ENCODE data around the gene ADAMTS2. TPM values are rescaled to one million over a fixed set of nuclear protein-coding genes. Genes with fewer than 3 reads are reported as not detected.

Gene ADAMTS2
- total RNA-seq, 1 donor from 2014 or later, result 23.5 TPM

GRCh38 chr5:179241764-179242370 is 103.4 kb downstream of the ADAMTS2 start:
- peak; percentile 5 for DNase-seq
- peak overlapping the region; percentile 97 for H3K27ac Mint-ChIP-seq (ENCODE audit: unreplicated experiment)
- TF ChIP-seq CTCF (IDR thresholded peaks at IDR 0.05; ENCODE audit: partially characterized antibody, unreplicated experiment), result no peak
- peaks cover 14% of the 10 kb centered on the region for H3K27me3 Mint-ChIP-seq (ENCODE audit: unreplicated experiment)
- H3K36me3 Mint-ChIP-seq (ENCODE audit: unreplicated experiment), result peaks cover 25% of the 10 kb centered on the region
- H3K9me3 Mint-ChIP-seq (ENCODE audit: unreplicated experiment), result peaks cover 21% of the 10 kb centered on the region
- H3K4me1 Mint-ChIP-seq (ENCODE audit: low read depth, unreplicated experiment), result peaks cover 25% of the 10 kb centered on the region
- H3K4me3 Mint-ChIP-seq (ENCODE audit: unreplicated experiment), result no peak overlapping the region

- H3K9me3 Mint-ChIP-seq (ENCODE audit: unreplicated experiment), result peaks cover 21% of the 10 kb centered on the region
- H3K4me1 Mint-ChIP-seq (ENCODE audit: low read depth, unreplicated experiment), result peaks cover 25% of the 10 kb centered on the region
- no peak overlapping the region for H3K4me3 Mint-ChIP-seq (ENCODE audit: unreplicated experiment)
- DNase-seq, result no peak
- no peak overlapping the region for H3K27ac Mint-ChIP-seq (ENCODE audit: unreplicated experiment)
- peaks cover 18% of the 10 kb centered on the region for H3K36me3 Mint-ChIP-seq (ENCODE audit: unreplicated experiment)
- TF ChIP-seq CTCF (IDR thresholded peaks at IDR 0.05; ENCODE audit: partially characterized antibody, unreplicated experiment), result no peak
- H3K27me3 Mint-ChIP-seq (ENCODE audit: unreplicated experiment), result peaks cover 14% of the 10 kb centered on the region
Measured at GRCh38 chr5:179241175-179241574, 104.1 kb downstream of the ADAMTS2 start.

GRCh38 chr5:179240561-179240960 is 104.7 kb downstream of the ADAMTS2 start:
- no peak overlapping the region for H3K27ac Mint-ChIP-seq (ENCODE audit: unreplicated experiment)
- no peak for TF ChIP-seq CTCF (IDR thresholded peaks at IDR 0.05; ENCODE audit: partially characterized antibody, unreplicated experiment)
- peaks cover 14% of the 10 kb centered on the region for H3K27me3 Mint-ChIP-seq (ENCODE audit: unreplicated experiment)
- no peak for DNase-seq
- peaks cover 25% of the 10 kb centered on the region for H3K4me1 Mint-ChIP-seq (ENCODE audit: low read depth, unreplicated experiment)
- no peak overlapping the region for H3K4me3 Mint-ChIP-seq (ENCODE audit: unreplicated experiment)
- peaks cover 21% of the 10 kb centered on the region for H3K9me3 Mint-ChIP-seq (ENCODE audit: unreplicated experiment)
- peaks cover 18% of the 10 kb centered on the region for H3K36me3 Mint-ChIP-seq (ENCODE audit: unreplicated experiment)

GRCh38 chr5:179239256-179240135 is 105.8 kb downstream of the ADAMTS2 start:
- Mint-ChIP-seq H3K4me3 (ENCODE audit: unreplicated experiment) (peak overlapping the region; percentile 18), H3K9me3 (ENCODE audit: unreplicated experiment) (peaks cover 21% of the 10 kb centered on the region), H3K27ac (ENCODE audit: unreplicated experiment) (peak overlapping the region; percentile 50), H3K27me3 (ENCODE audit: unreplicated experiment) (peaks cover 18% of the 10 kb centered on the region), H3K36me3 (ENCODE audit: unreplicated experiment) (peaks cover 18% of the 10 kb centered on the region), H3K4me1 (ENCODE audit: low read depth, unreplicated experiment) (peaks cover 25% of the 10 kb centered on the region)
- no peak for TF ChIP-seq CTCF (IDR thresholded peaks at IDR 0.05; ENCODE audit: partially characterized antibody, unreplicated experiment)
- DNase-seq, result no peak

GRCh38 chr5:179238628-179238970 is 106.7 kb downstream of the ADAMTS2 start:
- Mint-ChIP-seq H3K27ac (ENCODE audit: unreplicated experiment) (peak overlapping the region; percentile 50), H3K9me3 (ENCODE audit: unreplicated experiment) (peaks cover 16% of the 10 kb centered on the region), H3K4me3 (ENCODE audit: unreplicated experiment) (no peak overlapping the region), H3K4me1 (ENCODE audit: low read depth, unreplicated experiment) (peaks cover 18% of the 10 kb centered on the region), H3K36me3 (ENCODE audit: unreplicated experiment) (peaks cover 18% of the 10 kb centered on the region), H3K27me3 (ENCODE audit: unreplicated experiment) (peaks cover 18% of the 10 kb centered on the region)
- DNase-seq, result no peak
- TF ChIP-seq CTCF (IDR thresholded peaks at IDR 0.05; ENCODE audit: partially characterized antibody, unreplicated experiment), result no peak

Data from glutamatergic neuron (in vitro differentiated cells).